IMR-90 (cell line): ENCODE data around the gene RAB23.

ENCODE experiments used
- CEBPB ChIP-seq: IDR thresholded peaks from 2 replicates; pipeline ENCODE4 v1.6.1; 2012; ENCODE audit warnings: low read depth, low read length, improper control_type of control experiment
- CHD1 ChIP-seq: IDR thresholded peaks from 2 replicates; pipeline ENCODE4 v1.6.1; 2012; ENCODE audit warnings: low read depth, low read length, improper control_type of control experiment
- FOS ChIP-seq: fragments of 150-350 bp; IDR thresholded peaks from 2 replicates; pipeline ENCODE4 v1.6.1; 2016; ENCODE audit warnings: low read depth, low read length
- MAFK ChIP-seq: IDR thresholded peaks from 2 replicates; pipeline ENCODE4 v1.6.1; 2012; ENCODE audit warnings: low read depth, low read length, improper control_type of control experiment
- MAZ ChIP-seq: IDR thresholded peaks from 2 replicates; pipeline ENCODE4 v1.6.1; 2012; ENCODE audit warnings: low read depth, mild to moderate bottlenecking, low read length, improper control_type of control experiment, moderate library complexity, borderline replicate concordance
- NFE2L2 ChIP-seq: fragments of 150-350 bp; IDR thresholded peaks from 2 replicates; pipeline ENCODE4 v1.6.1; 2016; ENCODE audit warnings: low read depth, mild to moderate bottlenecking, low read length
- POLR2A ChIP-seq: IDR thresholded peaks from 2 replicates; pipeline ENCODE4 v1.6.1; 2012; ENCODE audit warnings: mild to moderate bottlenecking, low read depth, low read length
- RAD21 ChIP-seq: IDR thresholded peaks from 2 replicates; pipeline ENCODE4 v1.6.1; 2012; ENCODE audit warnings: low read length, improper control_type of control experiment
- RCOR1 ChIP-seq: IDR thresholded peaks from 2 replicates; pipeline ENCODE4 v1.6.1; 2012; ENCODE audit warnings: mild to moderate bottlenecking, low read length, improper control_type of control experiment; ENCODE audit not compliant: insufficient replicate concordance
- RFX5 ChIP-seq: IDR thresholded peaks from 2 replicates; pipeline ENCODE4 v1.8.0; 2012; ENCODE audit warnings: low read depth, mild to moderate bottlenecking, low read length, moderate library complexity
- SMC3 ChIP-seq: fragments of 150-350 bp; IDR thresholded peaks from 2 replicates; pipeline ENCODE4 v1.6.1; 2016; ENCODE audit warnings: low read depth, mild to moderate bottlenecking, antibody characterized with exemption, low read length, moderate library complexity
- TF ChIP-seq, protein P1 (sequence below): conservative IDR thresholded peaks from 2 replicates; pipeline ENCODE4 v1.5.1; 2012; ENCODE audit warnings: mild to moderate bottlenecking, low read depth, low read length, improper control_type of control experiment
- TF ChIP-seq, protein P2 (sequence below): fragments of 150-350 bp; IDR thresholded peaks from 2 replicates; pipeline ENCODE4 v1.6.1; 2016; ENCODE audit warnings: low read depth, mild to moderate bottlenecking, low read length, moderate library complexity, borderline replicate concordance
- TF ChIP-seq, protein P3 (sequence below): fragments of 150-350 bp; IDR thresholded peaks from 2 replicates; pipeline ENCODE4 v1.6.1; 2017; ENCODE audit warnings: mild to moderate bottlenecking, antibody characterized with exemption, low read length, low read depth

DNA sequence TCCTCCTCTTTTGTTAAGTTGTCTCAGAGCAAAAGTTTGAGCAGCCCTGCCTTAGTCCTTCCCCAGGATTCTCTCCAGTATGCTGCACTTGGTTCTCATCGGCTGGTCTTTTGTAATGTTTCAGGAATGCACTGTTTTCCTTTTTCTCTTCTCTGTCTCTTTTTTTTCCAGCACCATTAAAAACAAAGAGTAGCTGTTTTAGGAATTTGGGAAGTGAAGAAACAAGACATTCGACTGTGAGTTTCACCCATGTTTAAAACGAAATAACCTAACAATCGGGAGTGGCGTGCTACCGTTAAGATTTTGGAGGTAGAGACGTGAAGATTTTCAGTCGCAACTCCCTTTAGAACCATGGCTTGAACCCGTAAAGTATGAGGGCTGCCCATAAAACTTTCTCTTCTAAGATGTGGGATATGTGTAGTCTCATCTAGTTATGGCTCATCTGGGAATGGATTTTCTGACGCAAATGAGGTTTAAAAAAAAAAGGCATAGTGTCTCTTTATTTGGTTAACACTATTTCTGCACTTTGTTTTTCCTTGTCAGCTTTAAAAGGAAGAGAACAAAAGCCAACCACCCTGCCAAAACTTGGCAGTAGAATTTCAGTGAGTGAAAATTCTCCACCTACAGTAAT lies 35.9 kb upstream of the RAB23 start:
- TF ChIP-seq POLR2A: no peak
- TF ChIP-seq, protein P1, sequence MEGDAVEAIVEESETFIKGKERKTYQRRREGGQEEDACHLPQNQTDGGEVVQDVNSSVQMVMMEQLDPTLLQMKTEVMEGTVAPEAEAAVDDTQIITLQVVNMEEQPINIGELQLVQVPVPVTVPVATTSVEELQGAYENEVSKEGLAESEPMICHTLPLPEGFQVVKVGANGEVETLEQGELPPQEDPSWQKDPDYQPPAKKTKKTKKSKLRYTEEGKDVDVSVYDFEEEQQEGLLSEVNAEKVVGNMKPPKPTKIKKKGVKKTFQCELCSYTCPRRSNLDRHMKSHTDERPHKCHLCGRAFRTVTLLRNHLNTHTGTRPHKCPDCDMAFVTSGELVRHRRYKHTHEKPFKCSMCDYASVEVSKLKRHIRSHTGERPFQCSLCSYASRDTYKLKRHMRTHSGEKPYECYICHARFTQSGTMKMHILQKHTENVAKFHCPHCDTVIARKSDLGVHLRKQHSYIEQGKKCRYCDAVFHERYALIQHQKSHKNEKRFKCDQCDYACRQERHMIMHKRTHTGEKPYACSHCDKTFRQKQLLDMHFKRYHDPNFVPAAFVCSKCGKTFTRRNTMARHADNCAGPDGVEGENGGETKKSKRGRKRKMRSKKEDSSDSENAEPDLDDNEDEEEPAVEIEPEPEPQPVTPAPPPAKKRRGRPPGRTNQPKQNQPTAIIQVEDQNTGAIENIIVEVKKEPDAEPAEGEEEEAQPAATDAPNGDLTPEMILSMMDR: no peak
- TF ChIP-seq CEBPB: no peak
- no peak for TF ChIP-seq RAD21
- TF ChIP-seq RCOR1: no peak
- TF ChIP-seq, protein P2, sequence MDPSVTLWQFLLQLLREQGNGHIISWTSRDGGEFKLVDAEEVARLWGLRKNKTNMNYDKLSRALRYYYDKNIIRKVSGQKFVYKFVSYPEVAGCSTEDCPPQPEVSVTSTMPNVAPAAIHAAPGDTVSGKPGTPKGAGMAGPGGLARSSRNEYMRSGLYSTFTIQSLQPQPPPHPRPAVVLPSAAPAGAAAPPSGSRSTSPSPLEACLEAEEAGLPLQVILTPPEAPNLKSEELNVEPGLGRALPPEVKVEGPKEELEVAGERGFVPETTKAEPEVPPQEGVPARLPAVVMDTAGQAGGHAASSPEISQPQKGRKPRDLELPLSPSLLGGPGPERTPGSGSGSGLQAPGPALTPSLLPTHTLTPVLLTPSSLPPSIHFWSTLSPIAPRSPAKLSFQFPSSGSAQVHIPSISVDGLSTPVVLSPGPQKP: no peak
- no peak for TF ChIP-seq CHD1
- no peak for TF ChIP-seq RFX5
- no peak for TF ChIP-seq MAZ
- TF ChIP-seq FOS: no peak
- TF ChIP-seq MAFK: no peak
- TF ChIP-seq, protein P3, sequence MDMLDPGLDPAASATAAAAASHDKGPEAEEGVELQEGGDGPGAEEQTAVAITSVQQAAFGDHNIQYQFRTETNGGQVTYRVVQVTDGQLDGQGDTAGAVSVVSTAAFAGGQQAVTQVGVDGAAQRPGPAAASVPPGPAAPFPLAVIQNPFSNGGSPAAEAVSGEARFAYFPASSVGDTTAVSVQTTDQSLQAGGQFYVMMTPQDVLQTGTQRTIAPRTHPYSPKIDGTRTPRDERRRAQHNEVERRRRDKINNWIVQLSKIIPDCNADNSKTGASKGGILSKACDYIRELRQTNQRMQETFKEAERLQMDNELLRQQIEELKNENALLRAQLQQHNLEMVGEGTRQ: no peak
- TF ChIP-seq NFE2L2: no peak
- TF ChIP-seq SMC3: no peak
